H1 (cell line): ENCODE measurements around the gene ZIC1. TPM values are rescaled to one million over a fixed set of nuclear protein-coding genes. Genes with fewer than 3 reads are reported as not detected.

Experiments used
- CTCF ChIA-PET: fragments of 300-600 bp; sonication (Branson Sonifier 250); formaldehyde crosslinking; loops from one replicate; lab custom pipeline; 2021; ENCODE audit not compliant: partially characterized antibody; lab: Charles Lee
- POLR2A ChIA-PET: fragments of 300-600 bp; sonication (Branson Sonifier 250); formaldehyde crosslinking; loops from one replicate; lab custom pipeline; 2021; ENCODE audit warnings: inconsistent platforms; ENCODE audit not compliant: partially characterized antibody; lab: Charles Lee
- DNase-seq, 2 experiments: peaks; one replicate each; pipeline versions ENCODE4 v3.0.0 to v3.0.0-alpha.2; 2010 to 2022; ENCODE audit warnings: low spot score in 2 of 2, low read depth in 1 of 2, mixed read lengths in 1 of 2
- FAIRE-seq: peaks from 2 replicates; lab custom pipeline; 2011; peaks lifted over from hg19 to GRCh38; lab: Jason Lieb, UNC
- H2AFZ ChIP-seq: 2 replicates; pipeline ENCODE4 v1.8.1; 2012; ENCODE audit warnings: low read length, inconsistent platforms
- H2AK5ac ChIP-seq: 2 replicates; pipeline ENCODE4 v1.6.1; 2013; ENCODE audit warnings: low read depth, low read length
- H2BK120ac ChIP-seq: replicated peaks from 2 replicates; pipeline ENCODE3; 2013; ENCODE audit warnings: low read depth, low read length, inconsistent platforms
- H2BK12ac ChIP-seq: 2 replicates; pipeline ENCODE4 v1.6.1; 2013; ENCODE audit warnings: low read depth, low read length
- H2BK15ac ChIP-seq: 2 replicates; pipeline ENCODE4 v1.6.1; 2013; ENCODE audit warnings: low read length
- H2BK20ac ChIP-seq: 2 replicates; pipeline ENCODE4 v1.6.1; 2013; ENCODE audit warnings: low read length
- H2BK5ac ChIP-seq: 2 replicates; pipeline ENCODE4 v1.6.1; 2013; ENCODE audit warnings: low read depth, low read length
- H3K14ac ChIP-seq: 2 replicates; pipeline ENCODE4 v1.6.1; 2013; ENCODE audit warnings: inconsistent platforms; ENCODE audit not compliant: insufficient read length
- H3K18ac ChIP-seq: 2 replicates; pipeline ENCODE4 v1.6.1; 2013; ENCODE audit warnings: low read length; ENCODE audit errors: extremely low read depth
- H3K23ac ChIP-seq: 2 replicates; pipeline ENCODE4 v1.6.1; 2013; ENCODE audit warnings: inconsistent platforms; ENCODE audit not compliant: insufficient read length
- H3K23me2 ChIP-seq: 2 replicates; pipeline ENCODE4 v1.6.1; 2013; ENCODE audit warnings: low read depth, low read length
- H3K27ac ChIP-seq: 2 replicates; pipeline ENCODE4 v1.6.1; 2011; ENCODE audit warnings: low read depth, low read length, inconsistent platforms
- H3K27me3 ChIP-seq, 4 experiments: replicated peaks in 1 of 4; 1 replicate in 1 of 4; 2 replicates in 3 of 4; pipeline versions ENCODE4 v1.6.1 to v1.8.1; 2011 to 2013; ENCODE audit warnings: low read length in 3 of 4, mild to moderate bottlenecking in 3 of 4, inconsistent platforms in 2 of 4, mixed read lengths in 2 of 4, moderate library complexity in 1 of 4; ENCODE audit not compliant: control insufficient read depth in 3 of 4, insufficient read depth in 3 of 4; ENCODE audit errors: extremely low read depth in 1 of 4
- H3K36me3 ChIP-seq, 4 experiments: 2 replicates each; pipeline versions ENCODE4 v1.6.1 to v1.8.1; 2011 to 2013; ENCODE audit warnings: mild to moderate bottlenecking in 4 of 4, low read length in 3 of 4, moderate library complexity in 2 of 4, control low read depth in 1 of 4, inconsistent platforms in 1 of 4; ENCODE audit not compliant: insufficient read depth in 4 of 4, control insufficient read depth in 2 of 4
- H3K4ac ChIP-seq: replicated peaks from 2 replicates; pipeline ENCODE3; 2013; ENCODE audit warnings: low read length, low read depth, mixed read lengths, inconsistent platforms; ENCODE audit not compliant: insufficient read length
- H3K4me1 ChIP-seq, 4 experiments: replicated peaks in 1 of 4; 1 replicate in 1 of 4; 2 replicates in 3 of 4; pipeline versions ENCODE4 v1.6.1 to v1.8.1; 2011 to 2013; ENCODE audit warnings: low read length in 3 of 4, inconsistent platforms in 2 of 4, mixed read lengths in 1 of 4; ENCODE audit not compliant: insufficient read depth in 4 of 4, control insufficient read depth in 3 of 4
- H3K4me2 ChIP-seq, 2 experiments: 2 replicates each; pipeline versions ENCODE4 v1.6.1 to v1.8.1; 2011 to 2013; ENCODE audit warnings: low read depth in 2 of 2, low read length in 2 of 2, control low read depth in 1 of 2, inconsistent platforms in 1 of 2, mild to moderate bottlenecking in 1 of 2; ENCODE audit not compliant: insufficient read depth in 1 of 2
- H3K4me3 ChIP-seq, 4 experiments: fragments of 200-600, 300-600 bp in 1 of 4; sonication (generic), shearing (Covaris generic), sonication (Bioruptor Twin) in 1 of 4; 2 replicates each; pipeline versions ENCODE4 v1.5.1 to v1.8.1; 2011 to 2016; ENCODE audit warnings: low read length in 4 of 4, low read depth in 3 of 4, control low read depth in 2 of 4, inconsistent platforms in 2 of 4, mild to moderate bottlenecking in 2 of 4, mixed read lengths in 1 of 4, moderate library complexity in 1 of 4; ENCODE audit not compliant: insufficient read depth in 2 of 4; ENCODE audit errors: extremely low read depth in 1 of 4
- H3K56ac ChIP-seq: replicated peaks from 2 replicates; pipeline ENCODE3; 2013; ENCODE audit warnings: low read depth, mild to moderate bottlenecking, mixed read lengths, low read length, inconsistent platforms; ENCODE audit not compliant: insufficient read length
- H3K79me1 ChIP-seq: 2 replicates; pipeline ENCODE4 v1.6.1; 2013; ENCODE audit warnings: low read depth, low read length, control low read depth
- H3K79me2 ChIP-seq, 2 experiments: 2 replicates each; pipeline versions ENCODE4 v1.6.1 to v1.8.1; 2012 to 2013; ENCODE audit warnings: low read length in 2 of 2, mild to moderate bottlenecking in 2 of 2, inconsistent platforms in 1 of 2; ENCODE audit not compliant: insufficient read depth in 2 of 2, control insufficient read depth in 1 of 2
- H3K9ac ChIP-seq, 4 experiments: replicated peaks in 1 of 4; 1 replicate in 1 of 4; 2 replicates in 3 of 4; pipeline versions ENCODE4 v1.6.1 to v1.8.1; 2011 to 2013; ENCODE audit warnings: low read depth in 3 of 4, low read length in 3 of 4, control low read depth in 2 of 4, mild to moderate bottlenecking in 2 of 4, moderate library complexity in 2 of 4, inconsistent platforms in 1 of 4; ENCODE audit errors: extremely low read depth in 1 of 4
- H3K9me3 ChIP-seq, 2 experiments: 2 replicates each; pipeline versions ENCODE4 v1.6.1 to v1.8.1; 2012 to 2013; ENCODE audit warnings: mild to moderate bottlenecking in 2 of 2, moderate library complexity in 2 of 2, control low read depth in 1 of 2, inconsistent platforms in 1 of 2, low read depth in 1 of 2, low read length in 1 of 2, mixed read lengths in 1 of 2; ENCODE audit not compliant: insufficient read depth in 2 of 2
- H4K20me1 ChIP-seq, 2 experiments: replicated peaks in 1 of 2; 2 replicates each; pipeline versions ENCODE3 to v1.8.1; 2011 to 2013; ENCODE audit warnings: inconsistent platforms in 2 of 2, low read length in 2 of 2, mild to moderate bottlenecking in 1 of 2; ENCODE audit not compliant: insufficient read depth in 2 of 2, control insufficient read depth in 1 of 2
- H4K5ac ChIP-seq: 2 replicates; pipeline ENCODE4 v1.6.1; 2013; ENCODE audit warnings: low read length, low read depth, mixed read lengths, inconsistent platforms; ENCODE audit not compliant: insufficient read length
- H4K8ac ChIP-seq: 2 replicates; pipeline ENCODE4 v1.8.0; 2013; ENCODE audit warnings: mild to moderate bottlenecking, moderate library complexity, low read length, inconsistent platforms; ENCODE audit not compliant: insufficient read depth; ENCODE audit errors: extremely low read depth
- H4K91ac ChIP-seq: replicated peaks from 2 replicates; pipeline ENCODE3; 2013; ENCODE audit warnings: low read length, mixed read lengths, inconsistent platforms; ENCODE audit not compliant: insufficient read length
- ASH2L ChIP-seq: fragments of 200-600, 300-600 bp; sonication (generic); IDR thresholded peaks from one replicate; pipeline ENCODE4 v1.7.1; 2017; ENCODE audit warnings: low read length
- CBX8 ChIP-seq: fragments of 300-800, 300-1000 bp; sonication (generic); IDR thresholded peaks from 2 replicates; pipeline ENCODE4 v1.7.1; 2016; ENCODE audit warnings: low read depth, low read length, borderline replicate concordance
- EZH2 ChIP-seq: fragments of 200-600 bp; sonication (generic); IDR thresholded peaks from 2 replicates; pipeline ENCODE4 v1.7.1; 2012; ENCODE audit warnings: low read depth, mild to moderate bottlenecking, moderate library complexity, low read length, inconsistent platforms; ENCODE audit not compliant: severe bottlenecking
- SUZ12 ChIP-seq: fragments of 200-600 bp; sonication (generic); IDR thresholded peaks from 2 replicates; pipeline ENCODE4 v1.6.1; 2012; ENCODE audit warnings: mild to moderate bottlenecking, inconsistent platforms, low read length, moderate library complexity, mixed read lengths
- WGBS, 2 experiments: shearing (Covaris generic) in 1 of 2; methylation state at CpG; one replicate each; pipeline versions ENCODE4 v1.1.6 to v1.1.7; 2013 to 2015; ENCODE audit warnings: low lambda C conversion rate in 2 of 2, mixed read lengths in 2 of 2, inconsistent platforms in 1 of 2, low coverage in 1 of 2, missing lambda C conversion rate in 1 of 2; ENCODE audit not compliant: insufficient replicate concordance in 2 of 2, insufficient coverage in 1 of 2, insufficient read length in 1 of 2; ENCODE audit errors: extremely low coverage in 1 of 2, missing lambda C conversion rate in 1 of 2; 5-methylcytosine and 5-hydroxymethylcytosine counted together
- polyA plus RNA-seq, 7 experiments: library from polyadenylated mRNA; depleted of rRNA in 3 of 7; stranded (reverse) in 5 of 7; unstranded in 2 of 7; fragments of >200 nt in 5 of 7; fragments of 200-250 nt in 2 of 7; gene quantifications; 1 replicate in 5 of 7; 2 replicates in 1 of 7; 4 replicates in 1 of 7; pipeline versions ENCODE4 v1.2.1 to v1.2.3, GENCODE V29; 2011 to 2013; ENCODE audit warnings: missing spikeins in 2 of 7, mixed read lengths in 2 of 7
- total RNA-seq: library from RNA; stranded (reverse); fragmentation: NEBNext Ultra II Directional; extraction: Animal tissue kit (Norgen Biotek cat#: 25700); gene quantifications from 2 replicates; pipeline ENCODE4 v1.2.1, GENCODE V29; 2021
- TF ChIP-seq, protein P1 (sequence below): IDR thresholded peaks from 2 replicates; pipeline ENCODE4 v1.6.1; 2012; ENCODE audit warnings: inconsistent platforms

Gene ZIC1
- total and polyA plus RNA-seq, 2 of the 8 experiments (the other 6 are each of a cell fraction or from before 2014, with no cell fraction given), result 0.80 to 2.2 TPM

DNA sequence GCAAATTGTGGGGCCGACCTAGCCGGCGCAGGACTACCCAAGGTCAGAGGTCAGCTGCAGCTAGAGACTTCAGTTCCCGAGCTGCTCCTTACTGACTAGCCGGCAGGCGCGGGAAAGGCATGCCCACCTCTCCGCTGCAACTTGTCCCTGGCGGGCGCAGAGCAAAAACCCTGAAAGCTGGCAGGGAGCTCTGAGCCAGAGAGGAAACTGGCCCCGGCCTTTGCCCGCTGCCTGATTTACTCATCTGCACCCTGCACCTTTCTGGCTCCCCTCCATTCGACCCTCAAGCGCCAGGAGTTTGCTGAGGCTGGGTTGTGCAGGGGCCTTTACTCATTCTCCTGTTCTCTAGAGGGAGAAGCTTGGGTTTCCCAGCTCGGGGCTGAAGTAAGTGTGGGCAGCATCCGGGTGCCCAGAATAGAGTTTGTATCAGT is 4.3 kb upstream of the ZIC1 start:
- H3K4me2 ChIP-seq, result peak overlapping the region; percentile 62 to 91
- ChIA-PET POLR2A (interaction anchor here (1.1 to 3.5 kb wide), 6 partner anchors 9 to 27 kb away, joined by 3 to 24 read pairs (median 6); no protein-coding TSS in a partner anchor), CTCF (interaction anchor here (0.9 to 27.3 kb wide), 10 partner anchors 11 to 53 kb away, joined by 3 to 485 read pairs (median 8); no protein-coding TSS in a partner anchor)
- H3K23me2 ChIP-seq, result peaks cover 15% of the 10 kb centered on the region
- H2AK5ac ChIP-seq, result no peak overlapping the region
- H3K18ac ChIP-seq, result no peak overlapping the region
- WGBS, 2 experiments, result 10% methylated on average over 16 of the region's 16 CpGs; no CpG with 5 or more reads in 1 of the 2 experiments
- no peak overlapping the region for H3K14ac ChIP-seq
- no peak overlapping the region for H2BK120ac ChIP-seq
- H3K9ac ChIP-seq, result no peak overlapping the region
- no peak overlapping the region for H4K8ac ChIP-seq
- H4K91ac ChIP-seq, result no peak overlapping the region
- no peak for FAIRE-seq
- H3K27ac ChIP-seq, result no peak overlapping the region
- H3K79me1 ChIP-seq, result no peaks in the 10 kb centered on the region
- H3K79me2 ChIP-seq, result no peaks in the 10 kb centered on the region
- TF ChIP-seq CBX8 (no peak), EZH2 (peak; percentile 32), ASH2L (peak; percentile 46), SUZ12 (peak; percentile 11)
- TF ChIP-seq, protein P1, sequence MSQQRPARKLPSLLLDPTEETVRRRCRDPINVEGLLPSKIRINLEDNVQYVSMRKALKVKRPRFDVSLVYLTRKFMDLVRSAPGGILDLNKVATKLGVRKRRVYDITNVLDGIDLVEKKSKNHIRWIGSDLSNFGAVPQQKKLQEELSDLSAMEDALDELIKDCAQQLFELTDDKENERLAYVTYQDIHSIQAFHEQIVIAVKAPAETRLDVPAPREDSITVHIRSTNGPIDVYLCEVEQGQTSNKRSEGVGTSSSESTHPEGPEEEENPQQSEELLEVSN, result peak; percentile 60; the same call in 1 of the 2 replicates
- H4K20me1 ChIP-seq, result peaks cover 0 to 9% of the 10 kb centered on the region in 2 experiments
- H3K23ac ChIP-seq, result no peak overlapping the region
- no peaks in the 10 kb centered on the region; a peak in 1 of 8 replicates for H3K36me3 ChIP-seq
- peaks cover 47 to 87% (median 78%) of the 10 kb centered on the region in 4 experiments for H3K27me3 ChIP-seq
- H2BK15ac ChIP-seq, result no peak overlapping the region
- no peak overlapping the region for H3K4ac ChIP-seq
- H3K56ac ChIP-seq, result no peak overlapping the region
- H2AFZ ChIP-seq, result no peak overlapping the region
- no peak overlapping the region for H4K5ac ChIP-seq
- H2BK5ac ChIP-seq, result no peak overlapping the region
- H2BK12ac ChIP-seq, result no peak overlapping the region
- H2BK20ac ChIP-seq, result peak overlapping the region; percentile 75; the same call in 1 of the 2 replicates
- H3K9me3 ChIP-seq, result no peaks in the 10 kb centered on the region
- peaks cover 19 to 37% (median 26%) of the 10 kb centered on the region in 4 experiments for H3K4me1 ChIP-seq
- peak in 1 of 2 experiments; percentile 65 for DNase-seq
- H3K4me3 ChIP-seq, result peak overlapping the region in 3 of 4 experiments; percentile 1 to 40 (median 26); a peak in 4 of 8 replicates
